ENCODE results near the gene DGCR2. TPM values are rescaled to one million over a fixed set of nuclear protein-coding genes. Genes with fewer than 3 reads are reported as not detected.
"Not testable (repeated sequence)": the region's sequence is repeated elsewhere in the genome, so short reads cannot be mapped to it uniquely, and the experiment has no call there.

The DGCR2 gene
- total and polyA plus RNA-seq, 2 experiments from 2014 or later = 18.5 to 83.0 TPM

DNA sequence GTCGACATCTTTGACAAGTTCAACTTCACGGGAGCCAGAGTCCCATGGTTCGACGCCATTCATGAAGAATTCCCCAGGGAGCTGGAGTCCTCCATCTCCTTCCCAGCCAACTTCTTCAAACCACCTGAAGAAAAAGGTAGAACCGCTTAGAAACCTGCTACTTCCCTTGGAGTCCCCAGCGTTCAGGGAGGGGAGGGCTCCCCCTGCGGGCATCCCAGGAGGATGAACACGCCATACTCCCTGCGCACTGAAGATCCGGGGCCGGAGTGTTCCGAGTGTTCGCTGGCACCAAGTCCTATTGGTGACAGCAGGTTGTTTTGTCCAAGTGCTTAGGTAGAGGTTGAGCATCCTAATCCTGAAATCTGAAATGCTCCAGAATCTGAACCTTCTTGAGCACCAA is 134.4 kb downstream of the DGCR2 start:
- H3K9me3 Mint-ChIP-seq = no peaks in the 10 kb centered on the region
- Histone ChIP-seq H2AFZ (no peak overlapping the region), H3K36me3 (ENCODE audit: insufficient read depth) (no peaks in the 10 kb centered on the region), H3F3A (replicated peaks; ENCODE audit: low read depth) (no peaks in the 10 kb centered on the region), H3K27ac (ENCODE audit: low read depth) (no peak overlapping the region), H3K27me3 (ENCODE audit: insufficient read depth) (no peaks in the 10 kb centered on the region), H4K20me1 (replicated peaks; ENCODE audit: insufficient read depth) (no peaks in the 10 kb centered on the region; the same call in 1 of the 2 replicates), H3K4me1 (ENCODE audit: insufficient read depth) (no peaks in the 10 kb centered on the region), H3K4me2 (no peak overlapping the region), H3K79me2 (replicated peaks; ENCODE audit: insufficient read depth) (no peaks in the 10 kb centered on the region), H3K9me2 (ENCODE audit: insufficient read depth) (no peaks in the 10 kb centered on the region), H3K4me3 (no peak overlapping the region)
- ATAC-seq = peak; percentile 95
- H3K27ac Mint-ChIP-seq = no peak overlapping the region
- H3K4me1 Mint-ChIP-seq = no peaks in the 10 kb centered on the region
- H3K4me3 Mint-ChIP-seq = no peak overlapping the region
- DNase-seq (ENCODE audit: low spot score) = peak; percentile 87
- H3K36me3 Mint-ChIP-seq (ENCODE audit: low read depth) = no peaks in the 10 kb centered on the region
- no peak for TF ChIP-seq CREB1 (CRISPR knock-in tag; IDR thresholded peaks at IDR 0.05; ENCODE audit: low read depth)
- TF ChIP-seq, protein P1, sequence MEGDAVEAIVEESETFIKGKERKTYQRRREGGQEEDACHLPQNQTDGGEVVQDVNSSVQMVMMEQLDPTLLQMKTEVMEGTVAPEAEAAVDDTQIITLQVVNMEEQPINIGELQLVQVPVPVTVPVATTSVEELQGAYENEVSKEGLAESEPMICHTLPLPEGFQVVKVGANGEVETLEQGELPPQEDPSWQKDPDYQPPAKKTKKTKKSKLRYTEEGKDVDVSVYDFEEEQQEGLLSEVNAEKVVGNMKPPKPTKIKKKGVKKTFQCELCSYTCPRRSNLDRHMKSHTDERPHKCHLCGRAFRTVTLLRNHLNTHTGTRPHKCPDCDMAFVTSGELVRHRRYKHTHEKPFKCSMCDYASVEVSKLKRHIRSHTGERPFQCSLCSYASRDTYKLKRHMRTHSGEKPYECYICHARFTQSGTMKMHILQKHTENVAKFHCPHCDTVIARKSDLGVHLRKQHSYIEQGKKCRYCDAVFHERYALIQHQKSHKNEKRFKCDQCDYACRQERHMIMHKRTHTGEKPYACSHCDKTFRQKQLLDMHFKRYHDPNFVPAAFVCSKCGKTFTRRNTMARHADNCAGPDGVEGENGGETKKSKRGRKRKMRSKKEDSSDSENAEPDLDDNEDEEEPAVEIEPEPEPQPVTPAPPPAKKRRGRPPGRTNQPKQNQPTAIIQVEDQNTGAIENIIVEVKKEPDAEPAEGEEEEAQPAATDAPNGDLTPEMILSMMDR (conservative IDR thresholded peaks at IDR 0.05; ENCODE audit: low read depth in 2 of 2) = peak; percentile 66 to 72
- TF ChIP-seq, protein P2, sequence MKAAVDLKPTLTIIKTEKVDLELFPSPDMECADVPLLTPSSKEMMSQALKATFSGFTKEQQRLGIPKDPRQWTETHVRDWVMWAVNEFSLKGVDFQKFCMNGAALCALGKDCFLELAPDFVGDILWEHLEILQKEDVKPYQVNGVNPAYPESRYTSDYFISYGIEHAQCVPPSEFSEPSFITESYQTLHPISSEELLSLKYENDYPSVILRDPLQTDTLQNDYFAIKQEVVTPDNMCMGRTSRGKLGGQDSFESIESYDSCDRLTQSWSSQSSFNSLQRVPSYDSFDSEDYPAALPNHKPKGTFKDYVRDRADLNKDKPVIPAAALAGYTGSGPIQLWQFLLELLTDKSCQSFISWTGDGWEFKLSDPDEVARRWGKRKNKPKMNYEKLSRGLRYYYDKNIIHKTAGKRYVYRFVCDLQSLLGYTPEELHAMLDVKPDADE (IDR thresholded peaks at IDR 0.05) = no peak
- no peak for TF ChIP-seq ZNF114 (CRISPR knock-in tag; IDR thresholded peaks at IDR 0.05)
- TF ChIP-seq JUNB (IDR thresholded peaks at IDR 0.05; ENCODE audit: unreplicated experiment) = no peak
- TF ChIP-seq ZNF331 (CRISPR knock-in tag; IDR thresholded peaks at IDR 0.05; ENCODE audit: low read depth) = no peak
- no peak for TF ChIP-seq EZH2 (IDR thresholded peaks at IDR 0.05; ENCODE audit: low read depth, unreplicated experiment)
- no peak for TF ChIP-seq STAT1 (IDR thresholded peaks at IDR 0.05; ENCODE audit: unreplicated experiment)
- peaks cover 5% of the 10 kb centered on the region for H3K27me3 Mint-ChIP-seq (ENCODE audit: insufficient read depth, low read depth, poor library complexity)

DNA sequence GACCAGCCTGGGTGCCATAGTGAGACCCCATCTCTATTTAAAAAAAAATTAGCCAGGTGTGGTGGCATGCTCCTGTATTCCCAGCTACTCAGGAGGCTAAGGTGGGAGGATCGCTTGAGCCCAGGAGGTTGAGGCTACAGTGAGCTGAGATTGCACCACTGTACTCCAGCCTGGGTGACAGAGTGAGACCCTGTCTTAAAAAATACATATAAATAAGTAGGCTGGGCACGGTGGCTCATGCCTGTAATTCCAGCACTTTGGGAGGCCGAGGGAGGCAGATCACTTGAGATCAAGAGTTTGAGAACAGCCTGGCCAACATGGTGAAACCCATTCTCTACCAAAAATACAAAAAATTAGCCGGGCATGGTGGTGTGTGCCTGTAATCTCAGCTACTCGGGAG is 135.1 kb downstream of the DGCR2 start:
- not testable (repeated sequence) for ATAC-seq; H3K79me2 ChIP-seq (replicated peaks; ENCODE audit: insufficient read depth); H3K4me2 ChIP-seq; H3K9me2 ChIP-seq (ENCODE audit: insufficient read depth); H4K20me1 ChIP-seq (replicated peaks; ENCODE audit: insufficient read depth); H3K36me3 Mint-ChIP-seq (ENCODE audit: low read depth); DNase-seq (ENCODE audit: low spot score); H3K4me3 ChIP-seq; H3K4me3 Mint-ChIP-seq; H3K4me1 Mint-ChIP-seq; H3K27ac ChIP-seq (ENCODE audit: low read depth); H2AFZ ChIP-seq; H3K27me3 Mint-ChIP-seq (ENCODE audit: insufficient read depth, low read depth, poor library complexity); H3K36me3 ChIP-seq (ENCODE audit: insufficient read depth); H3K27ac Mint-ChIP-seq; H3K27me3 ChIP-seq (ENCODE audit: insufficient read depth); H3K9me3 Mint-ChIP-seq; H3F3A ChIP-seq (replicated peaks; ENCODE audit: low read depth); H3K4me1 ChIP-seq (ENCODE audit: insufficient read depth)

Small RNA genes lying within 50 kb of the gene (small RNA-seq; reads per million reads assigned to genes)
- gene RF00019 (ENCODE audit: low replicate concordance) = not detected

Other genes starting within 250 kb of the DGCR2 start
- gene DGCR6, start 216.1 kb downstream of the DGCR2 start, total RNA-seq (2014; rRNA removed; shearing (Covaris generic)) = 2.3 and 4.6 TPM in 2 replicates
- 1.4 and 2.2 TPM in 2 replicates for gene DGCR6, start 216.1 kb downstream of the DGCR2 start, polyA plus RNA-seq (2016; fragmentation: Nextera tagmentation; extraction: Ambion mirVana)
- gene PRODH, start 186.1 kb downstream of the DGCR2 start, total RNA-seq (2014; rRNA removed; shearing (Covaris generic)) = 31.9 and 67.4 TPM in 2 replicates
- gene PRODH, start 186.1 kb downstream of the DGCR2 start, polyA plus RNA-seq (2016; fragmentation: Nextera tagmentation; extraction: Ambion mirVana) = 7.6 and 10.0 TPM in 2 replicates
- gene TSSK2, start 8.9 kb upstream of the DGCR2 start, total RNA-seq (2014; rRNA removed; shearing (Covaris generic)) = not detected in 2 replicates
- not detected in 2 replicates for gene TSSK2, start 8.9 kb upstream of the DGCR2 start, polyA plus RNA-seq (2016; fragmentation: Nextera tagmentation; extraction: Ambion mirVana)
- gene ESS2, start 22.2 kb upstream of the DGCR2 start, total RNA-seq (2014; rRNA removed; shearing (Covaris generic)) = 18.4 and 21.6 TPM in 2 replicates
- gene ESS2, start 22.2 kb upstream of the DGCR2 start, polyA plus RNA-seq (2016; fragmentation: Nextera tagmentation; extraction: Ambion mirVana) = 12.3 and 15.2 TPM in 2 replicates
- gene GSC2, start 27.9 kb upstream of the DGCR2 start, total RNA-seq (2014; rRNA removed; shearing (Covaris generic)) = not detected in 2 replicates
- not detected in 2 replicates for gene GSC2, start 27.9 kb upstream of the DGCR2 start, polyA plus RNA-seq (2016; fragmentation: Nextera tagmentation; extraction: Ambion mirVana)
- 210 and 242 TPM in 2 replicates for gene SLC25A1, start 56.3 kb upstream of the DGCR2 start, total RNA-seq (2014; rRNA removed; shearing (Covaris generic))
- gene SLC25A1, start 56.3 kb upstream of the DGCR2 start, polyA plus RNA-seq (2016; fragmentation: Nextera tagmentation; extraction: Ambion mirVana) = 141 and 145 TPM in 2 replicates
- gene CLTCL1, start 169.3 kb upstream of the DGCR2 start, total RNA-seq (2014; rRNA removed; shearing (Covaris generic)) = 13.4 and 15.1 TPM in 2 replicates
- gene CLTCL1, start 169.3 kb upstream of the DGCR2 start, polyA plus RNA-seq (2016; fragmentation: Nextera tagmentation; extraction: Ambion mirVana) = 5.4 and 6.6 TPM in 2 replicates

All from GM23338 (cell line).